Activated CD8-positive, alpha-beta T cell treated with anti-CD3 and anti-CD28 coated beads for 36 hours (primary cell): ENCODE results near the gene PGF. TPM values are rescaled to one million over a fixed set of nuclear protein-coding genes. Genes with fewer than 3 reads are reported as not detected.

Experiments
- ATAC-seq: fragments of 200-7000 bp; cut with Tn5 transposase; one replicate; pipeline ENCODE4 v1.10.0; 2021; ENCODE audit warnings: mild to moderate bottlenecking, moderate library complexity
- CTCF ChIA-PET: fragments of 350-600 bp; sonication (Branson Sonifier 250); formaldehyde crosslinking; loops from one replicate; lab custom pipeline; 2021; ENCODE audit warnings: antibody characterized with exemption; lab: Charles Lee
- POLR2A ChIA-PET: fragments of 350-600 bp; sonication (Branson Sonifier 250); formaldehyde crosslinking; loops from one replicate; lab custom pipeline; 2021; ENCODE audit warnings: antibody characterized with exemption; lab: Charles Lee
- DNase-seq: peaks from one replicate; pipeline ENCODE4 v3.0.0-alpha.2; 2020
- H3K27ac Mint-ChIP-seq: one replicate; pipeline ENCODE4 v1.8.0; 2021; ENCODE audit warnings: mild to moderate bottlenecking, mixed read lengths
- H3K27me3 Mint-ChIP-seq: one replicate; pipeline ENCODE4 v1.8.0; 2021; ENCODE audit warnings: mixed read lengths
- H3K36me3 Mint-ChIP-seq: one replicate; pipeline ENCODE4 v1.8.0; 2021; ENCODE audit warnings: low read depth, mixed read lengths
- H3K4me1 Mint-ChIP-seq: one replicate; pipeline ENCODE4 v1.8.0; 2021; ENCODE audit warnings: low read depth, mixed read lengths
- H3K4me3 Mint-ChIP-seq: one replicate; pipeline ENCODE4 v1.8.0; 2021; ENCODE audit warnings: mild to moderate bottlenecking, moderate library complexity, mixed read lengths
- H3K9me3 Mint-ChIP-seq: one replicate; pipeline ENCODE4 v1.8.0; 2021; ENCODE audit warnings: mixed read lengths
- CTCF ChIP-seq: fragments of 200-600 bp; IDR thresholded peaks from one replicate; pipeline ENCODE4 v1.8.0; 2022; ENCODE audit warnings: antibody characterized with exemption, mild to moderate bottlenecking
- intact Hi-C: fragments of 100-400 bp; cut with micrococcal nuclease; formaldehyde crosslinking; loops from one replicate; pipeline ENCODE4 v1.10.0; 2022
- total RNA-seq, 2 experiments: library from RNA; stranded (reverse); gene quantifications; one replicate each; pipeline ENCODE4 v1.2.3, GENCODE V29; 2021

Gene PGF
- total RNA-seq, 2 experiments from 2014 or later = 0.27 to 0.45 TPM

- CTCF ChIA-PET = interaction anchor here (1.3 to 14.6 kb wide), 3 partner anchors 11 to 52 kb away, joined by 3 to 528 read pairs (median 3); partner anchors contain the start of gene RPS6KL1
- TF ChIP-seq CTCF = no peak
- intact Hi-C loops = no loop called here
- Mint-ChIP-seq H3K36me3 (no peaks in the 10 kb centered on the region), H3K4me3 (no peak overlapping the region), H3K27me3 (no peaks in the 10 kb centered on the region), H3K9me3 (no peaks in the 10 kb centered on the region), H3K27ac (no peak overlapping the region), H3K4me1 (no peaks in the 10 kb centered on the region)
- POLR2A ChIA-PET = interaction anchor here (0.6 kb wide), 1 partner anchor 58 kb away, joined by 3 read pairs; no protein-coding TSS in a partner anchor
- no peak for ATAC-seq
- DNase-seq = no peak
Observed at GRCh38 chr14:74912111-74912510, 43.3 kb downstream of the PGF start.

DNA sequence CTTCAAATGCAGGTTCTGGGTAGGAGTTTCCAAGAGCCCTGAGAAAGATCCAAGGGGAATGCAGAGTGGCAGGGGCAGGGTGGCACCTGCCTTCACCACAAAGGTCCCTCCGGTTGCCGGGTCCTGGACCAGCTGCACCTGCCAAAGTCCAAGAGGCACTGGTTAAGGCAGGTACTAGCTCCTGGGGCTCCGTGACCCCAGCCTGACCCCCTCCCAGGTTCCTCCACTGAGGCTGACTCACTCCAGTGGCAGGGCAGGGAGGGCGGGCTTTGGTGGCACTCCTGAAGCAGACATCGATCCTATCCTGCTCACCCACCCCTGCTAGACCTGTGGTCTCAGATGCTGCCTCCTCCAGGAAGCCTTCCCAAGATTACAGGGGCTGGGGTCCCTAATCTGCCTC lies 43.7 kb downstream of the PGF start:
- no peak for TF ChIP-seq CTCF
- H3K36me3 Mint-ChIP-seq = no peaks in the 10 kb centered on the region
- intact Hi-C loops = no loop called here

GRCh38 chr14:74911221-74911620 lies 44.2 kb downstream of the PGF start:
- intact Hi-C loops = no loop called here
- no peaks in the 10 kb centered on the region for H3K36me3 Mint-ChIP-seq
- ChIA-PET CTCF (interaction anchor here (1.0 to 14.6 kb wide), 2 partner anchors 51 to 177 kb away, joined by 4 to 528 read pairs; no protein-coding TSS in a partner anchor), POLR2A (interaction anchor here (1.2 kb wide), 1 partner anchor 18 kb away, joined by 3 read pairs; no protein-coding TSS in a partner anchor)
- no peak overlapping the region for H3K27ac Mint-ChIP-seq
- H3K9me3 Mint-ChIP-seq = no peaks in the 10 kb centered on the region
- ATAC-seq = no peak
- H3K27me3 Mint-ChIP-seq = no peaks in the 10 kb centered on the region
- no peaks in the 10 kb centered on the region for H3K4me1 Mint-ChIP-seq
- TF ChIP-seq CTCF = no peak
- DNase-seq = no peak
- no peak overlapping the region for H3K4me3 Mint-ChIP-seq

More for the DNA sequence above, 43.7 kb downstream of the PGF start:
- ChIA-PET POLR2A (no interaction called here), CTCF (interaction anchor here (1.0 to 14.6 kb wide), 3 partner anchors 12 to 176 kb away, joined by 3 to 528 read pairs (median 4); partner anchors contain the start of gene RPS6KL1)
- no peaks in the 10 kb centered on the region for H3K4me1 Mint-ChIP-seq
- DNase-seq = no peak
- ATAC-seq = no peak
- no peaks in the 10 kb centered on the region for H3K27me3 Mint-ChIP-seq
- no peak overlapping the region for H3K27ac Mint-ChIP-seq
- H3K4me3 Mint-ChIP-seq = no peak overlapping the region
- no peaks in the 10 kb centered on the region for H3K9me3 Mint-ChIP-seq

- no peak for TF ChIP-seq CTCF
- Mint-ChIP-seq H3K36me3 (no peaks in the 10 kb centered on the region), H3K27me3 (no peaks in the 10 kb centered on the region), H3K4me1 (peaks cover 2% of the 10 kb centered on the region), H3K27ac (no peak overlapping the region), H3K9me3 (no peaks in the 10 kb centered on the region), H3K4me3 (no peak overlapping the region)
- intact Hi-C loops = no loop called here
- ChIA-PET CTCF (interaction anchor here (1.0 to 14.6 kb wide), 2 partner anchors 50 to 178 kb away, joined by 4 to 528 read pairs; no protein-coding TSS in a partner anchor), POLR2A (interaction anchor here (1.2 kb wide), 1 partner anchor 17 kb away, joined by 3 read pairs; no protein-coding TSS in a partner anchor)
- DNase-seq (no peak), ATAC-seq (no peak)
Observed at GRCh38 chr14:74910556-74910955, 44.8 kb downstream of the PGF start.

GRCh38 chr14:74909911-74910310 lies 45.5 kb downstream of the PGF start:
- no peak for DNase-seq
- no peak overlapping the region for H3K4me3 Mint-ChIP-seq
- H3K27me3 Mint-ChIP-seq = no peaks in the 10 kb centered on the region
- ATAC-seq = no peak
- no peak overlapping the region for H3K27ac Mint-ChIP-seq
- no peaks in the 10 kb centered on the region for H3K36me3 Mint-ChIP-seq
- no peaks in the 10 kb centered on the region for H3K9me3 Mint-ChIP-seq
- H3K4me1 Mint-ChIP-seq = peaks cover 2% of the 10 kb centered on the region
- intact Hi-C loops = no loop called here
- ChIA-PET CTCF (interaction anchor here (7.2 to 14.6 kb wide), 2 partner anchors 15 to 50 kb away, joined by 73 to 528 read pairs; no protein-coding TSS in a partner anchor), POLR2A (interaction anchor here (0.6 to 1.2 kb wide), 2 partner anchors 16 to 153 kb away, joined by 3 read pairs; no protein-coding TSS in a partner anchor)
- no peak for TF ChIP-seq CTCF
